GM12801 (cell line): ENCODE data around the gene FZD4.

ENCODE experiments used
- CTCF ChIP-seq: IDR thresholded peaks from one replicate; pipeline ENCODE4 v1.5.1; 2011; ENCODE audit warnings: control low read depth; ENCODE audit not compliant: insufficient read length; ENCODE audit errors: extremely low read depth

Gene FZD4

GRCh38 chr11:86931548-86932258 is 23.5 kb downstream of the FZD4 start:
- no peak for TF ChIP-seq CTCF

- TF ChIP-seq CTCF = no peak
Measured at GRCh38 chr11:86930957-86931547, 24.1 kb downstream of the FZD4 start.

- no peak for TF ChIP-seq CTCF
Measured at GRCh38 chr11:86926975-86927374, 28.2 kb downstream of the FZD4 start.

- no peak for TF ChIP-seq CTCF
Measured at GRCh38 chr11:86923999-86924766, 31.0 kb downstream of the FZD4 start.

- TF ChIP-seq CTCF = no peak
Measured at GRCh38 chr11:86922225-86922624, 33.0 kb downstream of the FZD4 start.

- no peak for TF ChIP-seq CTCF
Measured at GRCh38 chr11:86919557-86920210, 35.5 kb downstream of the FZD4 start.

- no peak for TF ChIP-seq CTCF
Measured at GRCh38 chr11:86918973-86919372, 36.2 kb downstream of the FZD4 start.
